Testis (tissue), 3 donors: ENCODE results near the gene ETV7. TPM values are rescaled to one million over a fixed set of nuclear protein-coding genes. Genes with fewer than 3 reads are reported as not detected.

Experiments
- DNase-seq: peaks from one replicate; pipeline ENCODE4 v3.0.0-alpha.2; 2019
- H3K27ac ChIP-seq, 2 donors: fragments of 200-600 bp; sonication (generic); one replicate each; pipeline ENCODE4 v1.5.1; 2019
- H3K27me3 ChIP-seq: fragments of 200-600 bp; sonication (generic); one replicate; pipeline ENCODE4 v1.5.1; 2019
- H3K36me3 ChIP-seq: fragments of 200-600 bp; sonication (generic); one replicate; pipeline ENCODE4 v1.5.1; 2017; ENCODE audit warnings: low read depth; ENCODE audit errors: missing control alignments
- H3K4me1 ChIP-seq: fragments of 200-600 bp; sonication (generic); one replicate; pipeline ENCODE4 v1.5.1; 2019
- H3K4me3 ChIP-seq, 2 donors: fragments of 200-600 bp; sonication (generic); one replicate each; pipeline ENCODE4 v1.5.1; 2017 to 2019
- H3K9me3 ChIP-seq: fragments of 200-600 bp; sonication (generic); one replicate; pipeline ENCODE4 v1.5.1; 2017
- POLR2A ChIP-seq: fragments of 450-650 bp; IDR thresholded peaks from one replicate; pipeline ENCODE4 v1.6.1; 2017; ENCODE audit warnings: antibody characterized with exemption, mild to moderate bottlenecking, moderate library complexity
- WGBS, 2 donors: methylation state at CpG; one replicate each; pipeline ENCODE4 v1.1.5; 2018; 5-methylcytosine and 5-hydroxymethylcytosine counted together
- intact Hi-C: fragments of 100-400 bp; cut with DNase I; formaldehyde crosslinking; loops from one replicate; pipeline ENCODE4 v1.15.1; 2023; ENCODE audit warnings: low total_unique reads
- polyA plus RNA-seq: library from polyadenylated mRNA; stranded (reverse); fragments of 350-450 nt; fragmentation: Illumina TruSeq; extraction: RNeasy Lipid Tissue Mini Kit (QIAGEN cat#74804); gene quantifications from one replicate; pipeline ENCODE4 v1.2.3, GENCODE V29; 2014; ENCODE audit warnings: low read depth, low replicate concordance; ENCODE audit not compliant: insufficient read depth
- total RNA-seq, 2 donors: library from RNA; depleted of rRNA; stranded (reverse); fragments of >200 nt; gene quantifications; one replicate each; pipeline ENCODE4 v1.2.3, GENCODE V29; 2016
- TF ChIP-seq, protein P1 (sequence below), 3 experiments: fragments of 450-650 bp in 2 of 3; fragments of 200-600 bp in 1 of 3; sonication (generic) in 1 of 3; IDR thresholded peaks; one replicate each; pipeline ENCODE4 v1.5.1; 2016 to 2019; ENCODE audit warnings: antibody characterized with exemption in 3 of 3, mild to moderate bottlenecking in 2 of 3, moderate library complexity in 1 of 3

ETV7 gene
- total and polyA plus RNA-seq, 3 donors from 2014 or later = 0.68 to 2.2 (median 1.3) TPM

DNA sequence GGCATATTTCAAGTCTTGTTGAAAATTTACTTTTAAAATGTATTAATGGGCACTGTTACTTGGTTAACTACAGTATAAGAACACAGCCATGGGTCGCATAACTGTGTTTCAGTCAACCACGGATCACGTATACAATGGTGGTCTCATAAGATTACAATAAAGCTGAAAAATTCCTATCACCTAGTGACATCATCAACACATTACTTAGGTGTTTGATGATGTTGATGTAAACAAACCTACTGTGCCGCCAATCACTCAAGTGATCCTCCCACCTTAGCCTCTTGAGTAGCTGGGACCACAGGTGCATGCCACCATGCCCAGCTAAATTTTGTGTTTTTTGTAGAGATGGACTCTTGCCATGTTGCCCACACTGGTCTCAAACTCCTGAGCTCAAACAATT lies 16.7 kb upstream of the ETV7 start:
- TF ChIP-seq, protein P1, sequence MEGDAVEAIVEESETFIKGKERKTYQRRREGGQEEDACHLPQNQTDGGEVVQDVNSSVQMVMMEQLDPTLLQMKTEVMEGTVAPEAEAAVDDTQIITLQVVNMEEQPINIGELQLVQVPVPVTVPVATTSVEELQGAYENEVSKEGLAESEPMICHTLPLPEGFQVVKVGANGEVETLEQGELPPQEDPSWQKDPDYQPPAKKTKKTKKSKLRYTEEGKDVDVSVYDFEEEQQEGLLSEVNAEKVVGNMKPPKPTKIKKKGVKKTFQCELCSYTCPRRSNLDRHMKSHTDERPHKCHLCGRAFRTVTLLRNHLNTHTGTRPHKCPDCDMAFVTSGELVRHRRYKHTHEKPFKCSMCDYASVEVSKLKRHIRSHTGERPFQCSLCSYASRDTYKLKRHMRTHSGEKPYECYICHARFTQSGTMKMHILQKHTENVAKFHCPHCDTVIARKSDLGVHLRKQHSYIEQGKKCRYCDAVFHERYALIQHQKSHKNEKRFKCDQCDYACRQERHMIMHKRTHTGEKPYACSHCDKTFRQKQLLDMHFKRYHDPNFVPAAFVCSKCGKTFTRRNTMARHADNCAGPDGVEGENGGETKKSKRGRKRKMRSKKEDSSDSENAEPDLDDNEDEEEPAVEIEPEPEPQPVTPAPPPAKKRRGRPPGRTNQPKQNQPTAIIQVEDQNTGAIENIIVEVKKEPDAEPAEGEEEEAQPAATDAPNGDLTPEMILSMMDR (IDR thresholded peaks at IDR 0.05) = no peak
- TF ChIP-seq POLR2A = no peak
- H3K27ac ChIP-seq = no peak overlapping the region
- no peaks in the 10 kb centered on the region for H3K27me3 ChIP-seq
- no peak for DNase-seq
- 95 to 96% methylated on average over 4 of the region's 4 CpGs for WGBS, 2 donors
- no peak overlapping the region for H3K4me3 ChIP-seq
- no peaks in the 10 kb centered on the region for H3K36me3 ChIP-seq
- H3K4me1 ChIP-seq = no peaks in the 10 kb centered on the region
- intact Hi-C loops = no loop called here
- no peaks in the 10 kb centered on the region for H3K9me3 ChIP-seq

DNA sequence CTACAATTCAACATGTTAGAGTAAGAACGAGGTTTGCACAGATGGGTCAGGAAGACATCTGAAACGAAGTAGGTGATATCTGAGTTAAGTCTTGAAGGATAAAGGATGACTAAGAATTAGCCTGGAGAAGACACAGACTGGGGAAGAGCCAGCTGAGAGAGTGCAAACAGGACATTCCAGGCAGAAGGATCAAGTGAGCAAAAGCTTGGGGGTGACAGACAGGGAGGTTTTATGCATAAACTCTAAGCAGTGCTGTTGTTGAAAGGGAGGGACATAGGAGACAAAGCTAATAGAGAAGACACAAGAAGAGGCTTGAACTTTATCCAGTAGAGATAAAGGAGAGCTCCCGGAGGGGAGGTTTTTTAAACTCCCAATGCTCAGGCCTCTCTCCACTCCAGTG lies 15.0 kb upstream of the ETV7 start:
- 51 to 67% methylated on average over 3 of the region's 3 CpGs for WGBS, 2 donors
- intact Hi-C loops = no loop called here

DNA sequence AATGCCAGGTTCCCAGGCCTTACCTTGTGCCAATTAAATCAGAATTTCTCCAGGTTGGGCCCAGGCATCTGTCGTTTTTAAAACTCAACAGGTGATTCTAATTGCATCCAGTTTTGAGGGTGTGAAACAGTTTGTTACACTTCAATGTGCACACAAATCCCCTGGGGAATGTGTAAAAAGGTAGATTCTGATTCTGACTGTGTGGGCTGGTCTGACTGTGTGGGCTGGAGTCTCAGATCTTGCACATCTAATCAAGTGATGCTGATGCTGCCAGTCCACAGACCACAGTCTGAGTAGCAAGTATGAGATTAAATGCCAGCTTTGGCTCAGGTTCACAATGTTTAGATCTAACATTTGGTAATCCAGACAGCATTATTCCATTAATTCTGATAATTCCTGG lies 12.5 kb upstream of the ETV7 start:
- no peaks in the 10 kb centered on the region for H3K4me1 ChIP-seq
- no peak overlapping the region for H3K4me3 ChIP-seq
- H3K27me3 ChIP-seq = no peaks in the 10 kb centered on the region
- no peak for DNase-seq
- 69 to 87% methylated on average over 1 of the region's 1 CpG for WGBS, 2 donors
- intact Hi-C loops = no loop called here
- TF ChIP-seq POLR2A = no peak
- TF ChIP-seq, protein P1 (IDR thresholded peaks at IDR 0.05) = no peak
- no peaks in the 10 kb centered on the region for H3K9me3 ChIP-seq
- no peak overlapping the region for H3K27ac ChIP-seq
- H3K36me3 ChIP-seq = no peaks in the 10 kb centered on the region

More for the DNA sequence above, 15.0 kb upstream of the ETV7 start:
- Histone ChIP-seq H3K36me3 (no peaks in the 10 kb centered on the region), H3K4me1 (no peaks in the 10 kb centered on the region), H3K27ac (no peak overlapping the region), H3K9me3 (no peaks in the 10 kb centered on the region), H3K4me3 (no peak overlapping the region), H3K27me3 (no peaks in the 10 kb centered on the region)
- no peak for TF ChIP-seq POLR2A
- TF ChIP-seq, protein P1 (IDR thresholded peaks at IDR 0.05) = no peak
- DNase-seq = no peak

GRCh38 chr6:36392621-36393020 lies 5.2 kb upstream of the ETV7 start:
- intact Hi-C loops = no loop called here
- Histone ChIP-seq H3K27me3 (no peaks in the 10 kb centered on the region), H3K36me3 (no peaks in the 10 kb centered on the region), H3K4me1 (no peaks in the 10 kb centered on the region), H3K4me3 (no peak overlapping the region), H3K27ac (no peak overlapping the region), H3K9me3 (no peaks in the 10 kb centered on the region)
- DNase-seq = no peak
- TF ChIP-seq POLR2A = no peak
- TF ChIP-seq, protein P1 (IDR thresholded peaks at IDR 0.05) = no peak
- WGBS, 2 donors = 85 to 89% methylated on average over 5 of the region's 5 CpGs

DNA sequence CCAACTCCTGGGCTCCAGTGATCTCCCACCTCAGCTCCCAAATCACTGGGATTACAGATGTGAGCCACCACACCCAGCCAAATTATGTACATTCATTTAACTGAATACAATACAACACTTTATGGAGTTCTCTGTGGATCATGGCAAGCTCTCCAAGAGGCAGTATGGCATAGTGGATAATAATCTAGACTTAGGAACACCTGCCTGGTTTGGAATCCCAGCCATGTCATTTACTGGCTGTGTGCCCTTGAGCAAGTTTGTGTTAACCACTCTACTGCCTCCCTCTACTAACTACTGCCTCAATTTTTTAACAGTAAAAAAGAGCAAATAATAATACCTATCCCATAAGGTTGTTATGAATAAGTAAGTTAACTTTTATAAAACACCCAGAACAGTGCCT lies 1.9 kb upstream of the ETV7 start:
- intact Hi-C loops = no loop called here
- Histone ChIP-seq H3K36me3 (no peaks in the 10 kb centered on the region), H3K27me3 (no peaks in the 10 kb centered on the region), H3K9me3 (no peaks in the 10 kb centered on the region), H3K4me1 (peaks cover 4% of the 10 kb centered on the region), H3K4me3 (no peak overlapping the region), H3K27ac (no peak overlapping the region)
- TF ChIP-seq, protein P1 (IDR thresholded peaks at IDR 0.05) = no peak
- DNase-seq = no peak
